GM23338 (cell line): ENCODE results near the gene FGF5. TPM values are rescaled to one million over a fixed set of nuclear protein-coding genes. Genes with fewer than 3 reads are reported as not detected.
"Not testable (repeated sequence)": the region's sequence is repeated elsewhere in the genome, so short reads cannot be mapped to it uniquely, and the experiment has no call there.

Experiments used
- ATAC-seq: fragments of 200-7000 bp; cut with Tn5 transposase; 3 replicates; pipeline ENCODE4 v1.9.1; 2020
- DNase-seq: peaks from one replicate; pipeline ENCODE4 v3.0.0-alpha.2; 2015; ENCODE audit warnings: low spot score
- H2AFZ ChIP-seq: fragments of 200-600 bp; sonication (generic); 2 replicates; pipeline ENCODE4 v1.8.0; 2016; ENCODE audit warnings: antibody characterized with exemption, mild to moderate bottlenecking, moderate library complexity
- H3F3A ChIP-seq: fragments of 200-600 bp; sonication (generic); replicated peaks from 2 replicates; pipeline ENCODE4 v1.8.0; 2017; ENCODE audit warnings: antibody characterized with exemption, mixed run types, low read depth
- H3K27ac ChIP-seq: fragments of 200-600 bp; sonication (generic); 2 replicates; pipeline ENCODE4 v1.6.1; 2016; ENCODE audit warnings: low read depth
- H3K27me3 ChIP-seq: fragments of 200-600 bp; sonication (generic); 2 replicates; pipeline ENCODE4 v1.8.0; 2016; ENCODE audit warnings: mild to moderate bottlenecking, mixed run types, moderate library complexity; ENCODE audit not compliant: insufficient read depth
- H3K36me3 ChIP-seq: fragments of 200-600 bp; sonication (generic); 2 replicates; pipeline ENCODE4 v1.8.0; 2016; ENCODE audit warnings: mild to moderate bottlenecking; ENCODE audit not compliant: insufficient read depth
- H3K4me1 ChIP-seq: fragments of 200-600 bp; sonication (generic); 2 replicates; pipeline ENCODE4 v1.8.0; 2016; ENCODE audit warnings: mild to moderate bottlenecking, moderate library complexity; ENCODE audit not compliant: insufficient read depth
- H3K4me2 ChIP-seq: fragments of 200-600 bp; sonication (generic); 2 replicates; pipeline ENCODE4 v1.7.1; 2017; ENCODE audit warnings: mixed run types
- H3K4me3 ChIP-seq: fragments of 200-600 bp; sonication (generic); 2 replicates; pipeline ENCODE4 v1.6.1; 2016; ENCODE audit warnings: mixed run types
- H3K79me2 ChIP-seq: fragments of 200-600 bp; sonication (generic); replicated peaks from 2 replicates; pipeline ENCODE4 v1.8.0; 2017; ENCODE audit warnings: mild to moderate bottlenecking; ENCODE audit not compliant: insufficient read depth
- H3K9me2 ChIP-seq: fragments of 200-600 bp; sonication (generic); 2 replicates; pipeline ENCODE4 v1.8.0; 2017; ENCODE audit not compliant: insufficient read depth
- H4K20me1 ChIP-seq: fragments of 200-600 bp; sonication (generic); replicated peaks from 2 replicates; pipeline ENCODE4 v1.8.0; 2017; ENCODE audit warnings: mild to moderate bottlenecking; ENCODE audit not compliant: insufficient read depth
- H3K27ac Mint-ChIP-seq: 2 replicates; pipeline ENCODE4 v1.8.0; 2020; ENCODE audit warnings: inconsistent platforms, mild to moderate bottlenecking, moderate library complexity, mixed read lengths
- H3K27me3 Mint-ChIP-seq: 3 replicates; pipeline ENCODE4 v1.8.0; 2022; ENCODE audit warnings: low read depth, mild to moderate bottlenecking, moderate library complexity, mixed read lengths, inconsistent platforms; ENCODE audit not compliant: insufficient read depth, poor library complexity
- H3K36me3 Mint-ChIP-seq: 3 replicates; pipeline ENCODE4 v1.8.0; 2021; ENCODE audit warnings: low read depth, mild to moderate bottlenecking, inconsistent platforms, moderate library complexity, mixed read lengths
- H3K4me1 Mint-ChIP-seq: 3 replicates; pipeline ENCODE4 v1.8.0; 2020; ENCODE audit warnings: mild to moderate bottlenecking, inconsistent platforms, mixed read lengths
- H3K4me3 Mint-ChIP-seq: 3 replicates; pipeline ENCODE4 v1.8.0; 2021; ENCODE audit warnings: moderate library complexity, mild to moderate bottlenecking, inconsistent platforms, mixed read lengths
- H3K9me3 Mint-ChIP-seq: 3 replicates; pipeline ENCODE4 v1.8.0; 2020; ENCODE audit warnings: moderate library complexity, mild to moderate bottlenecking, inconsistent platforms, mixed read lengths
- ZNF114 ChIP-seq: fragments of 250-450 bp; sonication (Bioruptor Pico); IDR thresholded peaks from 2 replicates; pipeline ENCODE4 v1.5.0; 2020; ENCODE audit warnings: mild to moderate bottlenecking, moderate library complexity
- polyA plus RNA-seq: library from polyadenylated mRNA; unstranded; fragments of >200 nt; fragmentation: Nextera tagmentation; extraction: Ambion mirVana; gene quantifications from 2 replicates; pipeline ENCODE4 v1.2.1, GENCODE V29; 2016
- total RNA-seq: library from RNA; depleted of rRNA; stranded (reverse); fragments of >200 nt; shearing (Covaris generic); gene quantifications from 2 replicates; pipeline ENCODE4 v1.2.3, GENCODE V29; 2014
- TF ChIP-seq, protein P1 (sequence below): IDR thresholded peaks from one replicate; pipeline ENCODE4 v1.6.1; 2018; ENCODE audit warnings: antibody characterized with exemption; ENCODE audit not compliant: unreplicated experiment
- TF ChIP-seq, protein P2 (sequence below): fragments of 250-450 bp; sonication (Bioruptor Pico); IDR thresholded peaks from 2 replicates; pipeline ENCODE4 v1.5.0; 2020; ENCODE audit warnings: mild to moderate bottlenecking, moderate library complexity

The FGF5 gene
- total and polyA plus RNA-seq, 2 experiments from 2014 or later, result not detected

DNA sequence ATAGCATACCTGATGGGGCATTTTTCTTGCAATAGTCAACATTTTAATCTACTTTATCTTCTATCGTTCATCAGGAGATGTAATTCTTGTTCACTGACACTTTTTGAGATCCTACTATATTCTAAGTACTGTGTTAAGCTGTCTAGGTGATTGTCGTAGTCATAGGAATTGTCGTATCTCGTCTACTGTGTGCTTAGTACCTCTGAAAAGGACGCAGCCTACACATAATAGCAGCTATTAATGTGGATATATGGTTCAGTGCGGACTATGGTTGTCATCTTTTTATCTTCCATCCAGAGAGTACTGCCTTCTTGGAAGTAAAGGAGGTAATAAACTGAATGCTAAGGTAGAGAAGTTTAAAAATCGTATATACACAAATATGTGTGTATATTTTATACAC, 47.2 kb downstream of the FGF5 start (continued):
- TF ChIP-seq, protein P1, sequence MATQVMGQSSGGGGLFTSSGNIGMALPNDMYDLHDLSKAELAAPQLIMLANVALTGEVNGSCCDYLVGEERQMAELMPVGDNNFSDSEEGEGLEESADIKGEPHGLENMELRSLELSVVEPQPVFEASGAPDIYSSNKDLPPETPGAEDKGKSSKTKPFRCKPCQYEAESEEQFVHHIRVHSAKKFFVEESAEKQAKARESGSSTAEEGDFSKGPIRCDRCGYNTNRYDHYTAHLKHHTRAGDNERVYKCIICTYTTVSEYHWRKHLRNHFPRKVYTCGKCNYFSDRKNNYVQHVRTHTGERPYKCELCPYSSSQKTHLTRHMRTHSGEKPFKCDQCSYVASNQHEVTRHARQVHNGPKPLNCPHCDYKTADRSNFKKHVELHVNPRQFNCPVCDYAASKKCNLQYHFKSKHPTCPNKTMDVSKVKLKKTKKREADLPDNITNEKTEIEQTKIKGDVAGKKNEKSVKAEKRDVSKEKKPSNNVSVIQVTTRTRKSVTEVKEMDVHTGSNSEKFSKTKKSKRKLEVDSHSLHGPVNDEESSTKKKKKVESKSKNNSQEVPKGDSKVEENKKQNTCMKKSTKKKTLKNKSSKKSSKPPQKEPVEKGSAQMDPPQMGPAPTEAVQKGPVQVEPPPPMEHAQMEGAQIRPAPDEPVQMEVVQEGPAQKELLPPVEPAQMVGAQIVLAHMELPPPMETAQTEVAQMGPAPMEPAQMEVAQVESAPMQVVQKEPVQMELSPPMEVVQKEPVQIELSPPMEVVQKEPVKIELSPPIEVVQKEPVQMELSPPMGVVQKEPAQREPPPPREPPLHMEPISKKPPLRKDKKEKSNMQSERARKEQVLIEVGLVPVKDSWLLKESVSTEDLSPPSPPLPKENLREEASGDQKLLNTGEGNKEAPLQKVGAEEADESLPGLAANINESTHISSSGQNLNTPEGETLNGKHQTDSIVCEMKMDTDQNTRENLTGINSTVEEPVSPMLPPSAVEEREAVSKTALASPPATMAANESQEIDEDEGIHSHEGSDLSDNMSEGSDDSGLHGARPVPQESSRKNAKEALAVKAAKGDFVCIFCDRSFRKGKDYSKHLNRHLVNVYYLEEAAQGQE, result no peak
- TF ChIP-seq, protein P2, sequence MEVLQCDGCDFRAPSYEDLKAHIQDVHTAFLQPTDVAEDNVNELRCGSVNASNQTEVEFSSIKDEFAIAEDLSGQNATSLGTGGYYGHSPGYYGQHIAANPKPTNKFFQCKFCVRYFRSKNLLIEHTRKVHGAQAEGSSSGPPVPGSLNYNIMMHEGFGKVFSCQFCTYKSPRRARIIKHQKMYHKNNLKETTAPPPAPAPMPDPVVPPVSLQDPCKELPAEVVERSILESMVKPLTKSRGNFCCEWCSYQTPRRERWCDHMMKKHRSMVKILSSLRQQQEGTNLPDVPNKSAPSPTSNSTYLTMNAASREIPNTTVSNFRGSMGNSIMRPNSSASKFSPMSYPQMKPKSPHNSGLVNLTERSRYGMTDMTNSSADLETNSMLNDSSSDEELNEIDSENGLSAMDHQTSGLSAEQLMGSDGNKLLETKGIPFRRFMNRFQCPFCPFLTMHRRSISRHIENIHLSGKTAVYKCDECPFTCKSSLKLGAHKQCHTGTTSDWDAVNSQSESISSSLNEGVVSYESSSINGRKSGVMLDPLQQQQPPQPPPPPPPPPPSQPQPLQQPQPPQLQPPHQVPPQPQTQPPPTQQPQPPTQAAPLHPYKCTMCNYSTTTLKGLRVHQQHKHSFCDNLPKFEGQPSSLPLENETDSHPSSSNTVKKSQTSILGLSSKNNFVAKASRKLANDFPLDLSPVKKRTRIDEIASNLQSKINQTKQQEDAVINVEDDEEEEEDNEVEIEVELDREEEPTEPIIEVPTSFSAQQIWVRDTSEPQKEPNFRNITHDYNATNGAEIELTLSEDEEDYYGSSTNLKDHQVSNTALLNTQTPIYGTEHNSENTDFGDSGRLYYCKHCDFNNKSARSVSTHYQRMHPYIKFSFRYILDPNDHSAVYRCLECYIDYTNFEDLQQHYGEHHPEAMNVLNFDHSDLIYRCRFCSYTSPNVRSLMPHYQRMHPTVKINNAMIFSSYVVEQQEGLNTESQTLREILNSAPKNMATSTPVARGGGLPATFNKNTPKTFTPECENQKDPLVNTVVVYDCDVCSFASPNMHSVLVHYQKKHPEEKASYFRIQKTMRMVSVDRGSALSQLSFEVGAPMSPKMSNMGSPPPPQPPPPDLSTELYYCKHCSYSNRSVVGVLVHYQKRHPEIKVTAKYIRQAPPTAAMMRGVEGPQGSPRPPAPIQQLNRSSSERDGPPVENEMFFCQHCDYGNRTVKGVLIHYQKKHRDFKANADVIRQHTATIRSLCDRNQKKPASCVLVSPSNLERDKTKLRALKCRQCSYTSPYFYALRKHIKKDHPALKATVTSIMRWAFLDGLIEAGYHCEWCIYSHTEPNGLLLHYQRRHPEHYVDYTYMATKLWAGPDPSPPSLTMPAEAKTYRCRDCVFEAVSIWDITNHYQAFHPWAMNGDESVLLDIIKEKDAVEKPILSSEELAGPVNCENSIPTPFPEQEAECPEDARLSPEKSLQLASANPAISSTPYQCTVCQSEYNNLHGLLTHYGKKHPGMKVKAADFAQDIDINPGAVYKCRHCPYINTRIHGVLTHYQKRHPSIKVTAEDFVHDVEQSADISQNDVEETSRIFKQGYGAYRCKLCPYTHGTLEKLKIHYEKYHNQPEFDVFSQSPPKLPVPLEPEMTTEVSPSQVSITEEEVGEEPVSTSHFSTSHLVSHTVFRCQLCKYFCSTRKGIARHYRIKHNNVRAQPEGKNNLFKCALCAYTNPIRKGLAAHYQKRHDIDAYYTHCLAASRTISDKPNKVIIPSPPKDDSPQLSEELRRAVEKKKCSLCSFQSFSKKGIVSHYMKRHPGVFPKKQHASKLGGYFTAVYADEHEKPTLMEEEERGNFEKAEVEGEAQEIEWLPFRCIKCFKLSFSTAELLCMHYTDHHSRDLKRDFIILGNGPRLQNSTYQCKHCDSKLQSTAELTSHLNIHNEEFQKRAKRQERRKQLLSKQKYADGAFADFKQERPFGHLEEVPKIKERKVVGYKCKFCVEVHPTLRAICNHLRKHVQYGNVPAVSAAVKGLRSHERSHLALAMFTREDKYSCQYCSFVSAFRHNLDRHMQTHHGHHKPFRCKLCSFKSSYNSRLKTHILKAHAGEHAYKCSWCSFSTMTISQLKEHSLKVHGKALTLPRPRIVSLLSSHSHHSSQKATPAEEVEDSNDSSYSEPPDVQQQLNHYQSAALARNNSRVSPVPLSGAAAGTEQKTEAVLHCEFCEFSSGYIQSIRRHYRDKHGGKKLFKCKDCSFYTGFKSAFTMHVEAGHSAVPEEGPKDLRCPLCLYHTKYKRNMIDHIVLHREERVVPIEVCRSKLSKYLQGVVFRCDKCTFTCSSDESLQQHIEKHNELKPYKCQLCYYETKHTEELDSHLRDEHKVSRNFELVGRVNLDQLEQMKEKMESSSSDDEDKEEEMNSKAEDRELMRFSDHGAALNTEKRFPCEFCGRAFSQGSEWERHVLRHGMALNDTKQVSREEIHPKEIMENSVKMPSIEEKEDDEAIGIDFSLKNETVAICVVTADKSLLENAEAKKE (CRISPR knock-in tag), result no peak
- no peak for TF ChIP-seq ZNF114 (CRISPR knock-in tag)

DNA sequence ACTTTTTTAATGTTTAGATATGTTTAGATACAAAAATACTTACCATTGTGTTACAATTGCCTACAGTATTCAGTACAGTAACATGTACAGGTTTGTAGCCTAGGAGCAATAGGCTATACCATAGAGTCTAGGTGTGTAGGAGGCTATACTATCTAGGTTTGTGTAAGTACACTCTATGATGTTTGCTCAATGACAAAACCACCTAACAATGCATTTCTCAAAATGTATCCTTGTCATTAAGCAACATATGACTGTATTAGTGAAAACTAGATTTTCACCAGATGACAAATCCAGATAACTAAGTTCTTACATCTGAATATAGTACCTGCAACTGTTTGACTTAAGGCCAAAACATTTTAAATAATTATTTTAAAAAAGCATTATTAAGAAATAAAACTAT, 49.4 kb downstream of the FGF5 start:
- not testable (repeated sequence) for H3K27me3 Mint-ChIP-seq, ATAC-seq, H3K4me1 Mint-ChIP-seq

More for the DNA sequence above, 49.4 kb downstream of the FGF5 start:
- not testable (repeated sequence) for H3K36me3 ChIP-seq, H3K4me3 ChIP-seq, H3K4me3 Mint-ChIP-seq, H3K9me2 ChIP-seq, H3K4me2 ChIP-seq, H4K20me1 ChIP-seq, H3K27ac ChIP-seq, DNase-seq, H2AFZ ChIP-seq, H3K27ac Mint-ChIP-seq, H3F3A ChIP-seq, H3K4me1 ChIP-seq, H3K36me3 Mint-ChIP-seq, H3K27me3 ChIP-seq, H3K9me3 Mint-ChIP-seq, H3K79me2 ChIP-seq
